GM04504 (cell line): Measurements from ENCODE around the gene MFAP3.

ENCODE experiments used
- DNase-seq: peaks from one replicate; pipeline ENCODE4 v3.0.0-alpha.2; 2012; ENCODE audit warnings: low read depth

MFAP3 gene

DNA sequence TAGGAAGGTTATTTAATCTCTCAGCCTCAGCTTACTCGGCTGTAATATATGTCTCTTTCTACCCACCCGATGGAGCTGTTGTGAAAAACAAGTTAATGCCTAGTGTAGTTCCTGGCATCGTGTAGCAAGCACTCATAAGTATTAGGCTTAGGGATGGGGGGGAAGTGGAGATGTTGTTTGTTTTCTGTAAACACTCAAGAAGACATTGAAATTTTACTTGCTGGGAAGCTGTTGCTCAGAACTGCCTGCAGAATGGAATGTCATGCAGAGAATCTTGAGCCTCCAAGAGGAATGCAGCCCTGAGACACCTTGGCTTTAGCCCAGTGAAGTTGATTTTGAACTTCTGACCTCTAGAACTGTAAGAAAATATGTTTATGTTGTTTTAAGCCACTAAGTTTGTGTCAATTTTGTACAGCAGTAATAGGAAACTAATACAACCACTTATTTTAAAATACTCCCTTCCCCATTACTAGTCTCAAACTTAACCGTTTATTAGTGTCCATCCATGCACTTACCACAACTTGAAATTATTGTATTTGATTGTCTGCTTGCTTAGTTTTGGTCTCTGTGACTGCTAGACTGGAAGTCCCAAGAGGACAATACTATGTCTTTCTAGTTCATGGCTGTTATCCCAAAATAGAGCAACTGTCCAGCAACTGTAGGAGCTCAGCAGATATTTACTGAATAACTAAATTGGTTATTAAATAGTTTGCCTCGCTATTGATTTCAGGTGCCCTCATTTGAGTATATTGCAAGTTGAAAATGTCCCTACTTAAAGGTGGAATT is 53.8 kb downstream of the MFAP3 start:
- peak; percentile 44 for DNase-seq

DNA sequence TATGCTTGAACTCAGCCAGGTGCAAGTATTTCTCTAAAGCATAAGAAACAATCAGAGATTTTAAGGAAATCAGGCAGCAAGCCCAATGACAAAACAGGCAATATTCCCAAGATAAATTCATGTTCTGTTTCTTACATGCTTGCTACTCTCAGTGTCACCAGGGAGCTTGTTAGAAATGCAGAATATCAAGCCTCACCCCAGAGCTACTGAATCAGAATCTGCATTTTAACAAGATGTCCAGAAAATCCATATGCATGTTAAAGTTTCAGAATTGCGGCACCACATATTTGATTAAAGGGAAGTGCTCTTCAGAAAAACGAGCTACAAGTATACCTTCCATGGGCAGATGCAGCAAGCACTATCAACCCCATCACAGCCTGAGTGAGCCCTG is 54.4 kb downstream of the MFAP3 start:
- DNase-seq: no peak

DNA sequence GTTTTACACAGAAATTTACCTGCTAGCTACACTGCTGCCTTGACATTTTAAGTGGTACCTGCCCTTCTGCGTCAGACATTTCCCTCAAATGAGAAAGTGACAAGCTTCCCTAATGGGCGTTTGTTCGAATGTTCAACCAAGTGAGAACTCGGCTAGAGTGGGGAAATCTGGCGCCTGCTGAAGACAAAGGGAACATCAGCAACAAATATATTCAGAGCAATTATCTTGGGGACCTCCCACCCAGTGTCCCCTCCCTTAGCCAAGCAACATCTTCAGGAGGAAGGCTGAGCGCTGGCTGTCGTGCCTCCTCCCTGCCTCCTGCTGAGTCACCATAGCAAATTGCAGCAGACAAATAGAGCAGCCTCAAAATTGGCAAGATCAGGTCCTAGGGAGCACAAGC is 57.1 kb downstream of the MFAP3 start:
- DNase-seq: no peak

DNA sequence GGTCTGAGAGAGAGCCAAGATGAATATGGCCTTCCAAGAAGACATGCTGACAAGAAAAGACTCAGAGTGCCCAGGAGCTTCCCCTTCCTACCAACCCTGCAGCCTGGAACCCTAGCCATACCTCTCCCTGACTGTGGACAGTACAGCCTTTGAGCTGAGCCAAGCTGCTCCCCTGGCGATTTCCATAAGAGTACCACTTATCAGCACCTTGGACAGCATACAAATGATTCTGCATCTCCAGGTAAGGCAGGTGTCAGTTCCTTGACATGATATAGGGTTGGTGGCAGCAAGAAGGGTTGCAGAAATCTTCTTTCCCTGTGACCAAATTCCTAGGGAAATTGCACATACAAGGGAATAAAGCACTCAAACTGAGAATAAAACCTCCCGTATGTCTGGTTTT is 58.3 kb downstream of the MFAP3 start:
- DNase-seq: no peak

DNA sequence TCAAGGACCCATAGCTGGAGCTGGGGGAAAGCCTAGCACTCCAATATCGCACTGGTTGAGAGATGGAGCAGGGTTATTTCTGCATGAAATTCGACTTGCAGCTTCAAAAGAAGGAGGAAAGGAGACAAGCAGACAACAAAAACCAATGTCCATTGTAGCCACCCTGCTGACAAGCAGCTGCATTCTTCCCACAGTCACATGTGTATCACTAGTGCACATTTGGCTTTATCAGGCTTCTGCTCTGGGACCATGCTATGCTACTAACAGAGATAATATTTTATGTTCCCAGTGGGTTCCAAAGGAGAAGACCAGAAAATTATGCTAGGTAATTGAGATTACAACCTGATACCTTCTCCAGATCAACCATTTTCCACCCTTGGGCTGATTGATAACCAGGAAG is 59.7 kb downstream of the MFAP3 start:
- DNase-seq: no peak

DNA sequence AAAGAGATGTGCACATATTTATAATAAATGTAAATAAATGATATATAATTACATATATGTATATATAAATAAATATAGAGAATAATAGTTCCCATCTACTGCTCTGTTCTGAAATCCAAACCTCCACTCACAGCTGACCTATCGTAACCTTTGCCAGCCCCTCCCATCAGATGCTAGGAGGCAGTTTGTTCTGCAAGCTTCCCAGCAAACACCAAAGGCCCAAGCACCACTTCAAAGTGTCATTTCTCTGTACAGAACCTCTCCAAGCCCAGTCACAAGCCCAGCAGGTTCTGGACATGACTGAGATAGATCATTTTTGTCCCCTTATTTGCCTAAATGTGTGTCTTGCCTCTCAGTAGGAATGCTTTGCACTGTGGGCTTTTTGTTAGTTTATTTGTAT is 62.4 kb downstream of the MFAP3 start:
- DNase-seq: no peak

DNA sequence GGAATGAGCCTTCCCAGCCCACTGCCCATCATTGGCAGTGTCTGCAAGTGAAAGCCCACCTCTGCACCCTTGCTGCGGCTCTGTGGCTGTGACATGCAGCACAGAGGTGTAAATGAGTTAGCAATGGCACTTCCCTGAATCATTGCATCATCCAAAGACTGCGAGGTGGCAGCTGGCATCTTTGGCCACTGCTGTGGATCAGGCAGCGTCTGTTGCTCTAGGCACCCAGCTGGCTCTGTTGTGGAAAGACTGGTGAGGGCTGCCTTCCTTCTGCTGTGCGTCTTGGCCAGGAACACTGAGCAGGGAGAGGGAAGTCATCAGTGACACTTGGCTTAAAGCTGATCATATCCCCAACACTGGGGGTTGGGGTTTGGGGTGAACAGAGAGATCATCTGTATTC is 64.5 kb downstream of the MFAP3 start:
- DNase-seq: no peak
